GM13977 (cell line): Measurements from ENCODE around the gene FBXW11.

Experiments used
- DNase-seq: peaks from one replicate; pipeline ENCODE4 v3.0.0; 2012; ENCODE audit warnings: low spot score
- in situ Hi-C: fragments of 300-500 bp; cut with MboI; formaldehyde crosslinking; loops from one replicate; pipeline ENCODE4 v1.12.0; 2022; ENCODE audit warnings: low sequenced_read_pairs, low pct_unique_long_range_greater_than_20kb, mixed read lengths, inconsistent platforms; ENCODE audit not compliant: unreplicated experiment
- TF ChIP-seq, protein P1 (sequence below): IDR thresholded peaks from 2 replicates; pipeline ENCODE4 v1.5.1; 2012; ENCODE audit warnings: mild to moderate bottlenecking, control low read depth; ENCODE audit not compliant: insufficient read depth; ENCODE audit errors: extremely low read depth, missing control alignments

Gene FBXW11

DNA sequence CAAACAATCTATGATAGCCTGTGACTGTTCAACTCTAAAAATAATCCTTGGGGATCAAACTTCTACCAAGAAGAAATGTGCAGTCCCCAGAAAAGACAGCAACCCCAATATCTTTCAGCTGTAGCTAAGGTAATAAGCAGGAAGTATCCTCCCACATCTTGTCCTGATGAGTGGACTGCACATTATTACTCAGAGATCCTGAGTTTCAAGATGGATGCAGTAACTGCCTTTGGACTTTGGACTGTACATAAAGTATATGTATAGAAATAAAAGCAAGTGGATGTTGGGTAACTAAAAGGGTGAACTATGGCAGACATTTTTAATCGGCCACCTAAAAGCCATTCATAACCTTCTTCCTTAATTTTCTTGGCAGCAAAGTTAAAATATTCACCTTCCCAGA, 175.8 kb downstream of the FBXW11 start:
- in situ Hi-C loops, result no loop called here

DNA sequence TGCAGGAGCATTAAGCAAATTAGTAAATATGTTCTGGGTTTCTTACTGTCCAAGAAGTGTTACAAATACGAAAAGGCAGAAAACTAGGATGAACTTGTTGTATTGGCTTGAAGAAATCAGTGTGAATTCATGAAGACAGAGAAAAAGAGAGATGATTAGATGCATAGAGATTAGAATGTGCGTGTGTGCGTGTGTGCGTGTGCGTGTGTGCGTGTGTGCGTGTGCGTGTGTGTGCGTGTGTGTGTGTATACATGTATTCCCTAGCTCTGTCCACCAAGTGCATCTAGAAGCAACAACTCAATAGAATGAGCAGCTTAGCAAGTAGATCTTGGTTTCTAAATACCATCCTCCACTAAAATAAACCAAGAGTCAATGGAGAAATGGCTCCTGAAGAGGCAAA, 179.3 kb downstream of the FBXW11 start:
- in situ Hi-C loops, result no loop called here
- TF ChIP-seq, protein P1, sequence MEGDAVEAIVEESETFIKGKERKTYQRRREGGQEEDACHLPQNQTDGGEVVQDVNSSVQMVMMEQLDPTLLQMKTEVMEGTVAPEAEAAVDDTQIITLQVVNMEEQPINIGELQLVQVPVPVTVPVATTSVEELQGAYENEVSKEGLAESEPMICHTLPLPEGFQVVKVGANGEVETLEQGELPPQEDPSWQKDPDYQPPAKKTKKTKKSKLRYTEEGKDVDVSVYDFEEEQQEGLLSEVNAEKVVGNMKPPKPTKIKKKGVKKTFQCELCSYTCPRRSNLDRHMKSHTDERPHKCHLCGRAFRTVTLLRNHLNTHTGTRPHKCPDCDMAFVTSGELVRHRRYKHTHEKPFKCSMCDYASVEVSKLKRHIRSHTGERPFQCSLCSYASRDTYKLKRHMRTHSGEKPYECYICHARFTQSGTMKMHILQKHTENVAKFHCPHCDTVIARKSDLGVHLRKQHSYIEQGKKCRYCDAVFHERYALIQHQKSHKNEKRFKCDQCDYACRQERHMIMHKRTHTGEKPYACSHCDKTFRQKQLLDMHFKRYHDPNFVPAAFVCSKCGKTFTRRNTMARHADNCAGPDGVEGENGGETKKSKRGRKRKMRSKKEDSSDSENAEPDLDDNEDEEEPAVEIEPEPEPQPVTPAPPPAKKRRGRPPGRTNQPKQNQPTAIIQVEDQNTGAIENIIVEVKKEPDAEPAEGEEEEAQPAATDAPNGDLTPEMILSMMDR, result no peak

More for the DNA sequence above, 175.8 kb downstream of the FBXW11 start:
- TF ChIP-seq, protein P1, result no peak
- DNase-seq, result no peak

DNA sequence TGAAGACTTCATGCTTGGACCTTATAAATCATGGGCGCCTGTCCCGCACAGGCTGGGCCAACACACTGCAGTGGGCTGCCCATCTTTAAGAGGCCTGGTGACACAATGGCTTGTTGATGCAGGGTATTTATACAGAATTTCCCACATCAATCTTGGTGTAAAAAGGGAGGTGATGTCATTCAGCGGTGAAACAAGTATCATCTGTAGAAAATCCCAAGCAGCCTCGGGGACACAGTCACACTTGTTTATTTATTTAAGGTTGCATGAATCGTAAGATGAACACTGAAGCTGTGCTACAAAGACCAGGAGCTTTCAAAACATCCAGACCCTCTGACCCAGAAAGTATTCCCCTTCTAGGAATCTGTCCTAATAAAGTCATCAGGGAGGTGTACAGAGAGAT, 180.3 kb downstream of the FBXW11 start:
- DNase-seq, result no peak
- in situ Hi-C loops, result no loop called here
- TF ChIP-seq, protein P1, result no peak

More for the DNA sequence above, 179.3 kb downstream of the FBXW11 start:
- no peak for DNase-seq

DNA sequence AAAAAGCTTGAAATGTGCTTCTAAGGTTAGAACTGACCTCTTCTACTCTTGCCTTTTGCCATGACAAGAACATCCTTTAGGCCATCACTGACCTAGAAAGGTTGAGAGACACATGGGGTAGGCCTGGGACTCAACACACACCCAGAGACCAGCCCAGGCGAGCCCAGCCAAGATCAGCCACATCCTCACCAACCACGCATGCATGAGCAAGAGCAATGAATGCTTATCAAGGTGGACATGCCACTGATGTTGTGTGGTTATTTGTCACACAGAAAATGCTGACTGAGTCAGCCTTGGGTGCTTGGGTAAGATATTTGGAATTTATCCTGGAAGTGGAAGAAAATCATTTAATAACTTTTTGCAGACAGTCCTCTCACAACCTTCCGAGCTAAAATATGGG, 181.4 kb downstream of the FBXW11 start:
- no peak for DNase-seq
- in situ Hi-C loops, result no loop called here
- TF ChIP-seq, protein P1, result no peak

DNA sequence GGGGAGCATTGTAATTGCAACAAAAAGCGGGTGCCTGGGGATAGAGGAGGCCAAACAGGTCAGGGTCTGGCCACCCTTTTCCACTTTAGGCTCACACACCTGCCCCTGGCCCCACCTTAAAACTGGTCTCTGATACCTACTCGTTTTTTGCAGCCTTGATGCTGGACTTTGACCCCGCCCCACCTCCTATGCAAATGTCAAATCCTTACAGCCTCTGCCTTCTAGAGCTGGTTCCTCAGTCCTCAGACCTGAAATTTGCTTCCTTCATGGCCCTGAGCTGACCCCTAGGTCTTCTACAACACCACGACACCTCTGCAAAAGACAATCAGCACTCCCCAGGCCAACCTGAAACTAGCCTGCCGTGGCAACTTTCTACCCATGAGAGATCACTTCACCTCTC, 183.2 kb downstream of the FBXW11 start:
- in situ Hi-C loops, result no loop called here
- TF ChIP-seq, protein P1, result no peak
- no peak for DNase-seq

DNA sequence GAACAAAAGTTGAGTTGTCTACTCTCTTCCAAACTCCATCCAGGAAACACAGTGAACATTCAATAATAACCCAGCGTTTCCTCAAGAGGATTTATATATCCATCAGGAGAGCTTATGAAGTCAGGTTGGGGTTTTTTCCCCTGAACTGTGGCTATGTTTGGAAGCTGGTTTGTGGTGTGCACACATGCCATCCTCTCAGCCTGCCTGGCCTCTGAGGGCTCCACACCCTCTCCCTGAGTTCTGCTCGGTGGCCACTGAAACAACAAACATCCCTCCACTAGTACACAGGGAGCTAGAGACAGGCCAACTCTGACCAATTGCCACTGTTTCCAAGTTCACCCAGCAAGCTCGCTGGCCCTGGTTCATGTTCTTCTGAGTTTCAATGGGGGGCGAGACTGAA, 185.2 kb downstream of the FBXW11 start:
- no peak for DNase-seq
- TF ChIP-seq, protein P1, result no peak
- in situ Hi-C loops, result no loop called here

DNA sequence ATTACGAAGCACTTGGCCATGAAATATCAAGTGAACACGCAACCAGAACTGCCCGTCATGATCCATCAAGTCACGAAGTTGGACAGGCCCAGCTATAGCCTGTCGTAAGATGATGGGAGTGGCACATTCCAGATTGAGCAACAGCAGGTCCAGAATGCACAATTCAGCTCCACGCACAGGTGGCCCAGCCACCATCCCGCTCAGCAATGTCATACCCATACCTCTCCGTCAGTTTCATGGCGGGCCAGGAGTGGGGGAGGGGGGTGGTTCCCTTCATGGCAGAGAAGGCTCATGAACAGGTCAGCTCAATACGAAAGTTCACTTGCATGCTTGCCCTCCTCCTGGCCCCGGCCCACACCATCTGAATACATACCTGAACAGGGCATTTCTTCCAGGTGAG, 185.9 kb downstream of the FBXW11 start:
- TF ChIP-seq, protein P1, result no peak
- in situ Hi-C loops, result no loop called here
- DNase-seq, result no peak
